Measurements from ENCODE around the gene MIPEP.

GRCh38 chr13:23710366-23710765, 178.8 kb downstream of the MIPEP start:
- TF ChIP-seq CTCF (IDR thresholded peaks at IDR 0.05; ENCODE audit: poor library complexity): no peak
- TF ChIP-seq EZH2phosphoT487 (IDR thresholded peaks at IDR 0.05; ENCODE audit: low read depth, severe bottlenecking, unreplicated experiment): no peak
- TF ChIP-seq EZH2 (IDR thresholded peaks at IDR 0.05; ENCODE audit: borderline replicate concordance): no peak

Data from hepatocyte (in vitro differentiated cells).